WI38 (cell line): ENCODE measurements around the gene C1QTNF1.
A peak's percentile ranks its signal among the peaks of the same experiment; 100 is the strongest.

Experiments
- H3K4me3 ChIP-seq: 2 replicates; pipeline ENCODE4 v1.5.1; 2011; ENCODE audit warnings: low read depth, mild to moderate bottlenecking, control low read depth, low read length
- CTCF ChIP-seq: IDR thresholded peaks from 2 replicates; pipeline ENCODE4 v1.5.1; 2012; ENCODE audit warnings: low read depth, mild to moderate bottlenecking, control low read depth, low read length

Gene C1QTNF1

GRCh38 chr17:79023180-79023705 lies 726 bp upstream of the C1QTNF1 start:
- TF ChIP-seq CTCF, result no peak
- no peak overlapping the region for H3K4me3 ChIP-seq

GRCh38 chr17:79024901-79025737 lies 1.1 kb downstream of the C1QTNF1 start:
- TF ChIP-seq CTCF, result no peak
- H3K4me3 ChIP-seq, result peak overlapping the region; percentile 66

GRCh38 chr17:79026376-79027273 lies 2.7 kb downstream of the C1QTNF1 start:
- 0 out of 2 replicates have a peak overlapping the region, but pooled peaks have one; percentile 12 for H3K4me3 ChIP-seq
- TF ChIP-seq CTCF, result no peak

GRCh38 chr17:79027274-79027924 lies 3.4 kb downstream of the C1QTNF1 start:
- H3K4me3 ChIP-seq, result no peak overlapping the region
- no peak for TF ChIP-seq CTCF

GRCh38 chr17:79027925-79028491 lies 4.0 kb downstream of the C1QTNF1 start:
- no peak for TF ChIP-seq CTCF
- H3K4me3 ChIP-seq, result no peak overlapping the region

- no peak for TF ChIP-seq CTCF
- no peak overlapping the region for H3K4me3 ChIP-seq
Observed at GRCh38 chr17:79028496-79029326, 4.7 kb downstream of the C1QTNF1 start.
